Measurements from ENCODE around the gene S100A2. TPM values are rescaled to one million over a fixed set of nuclear protein-coding genes. Genes with fewer than 3 reads are reported as not detected.

S100A2 gene
- total RNA-seq, 4 donors from 2014 or later, result 1.3 to 6.5 TPM; not detected in 2

DNA sequence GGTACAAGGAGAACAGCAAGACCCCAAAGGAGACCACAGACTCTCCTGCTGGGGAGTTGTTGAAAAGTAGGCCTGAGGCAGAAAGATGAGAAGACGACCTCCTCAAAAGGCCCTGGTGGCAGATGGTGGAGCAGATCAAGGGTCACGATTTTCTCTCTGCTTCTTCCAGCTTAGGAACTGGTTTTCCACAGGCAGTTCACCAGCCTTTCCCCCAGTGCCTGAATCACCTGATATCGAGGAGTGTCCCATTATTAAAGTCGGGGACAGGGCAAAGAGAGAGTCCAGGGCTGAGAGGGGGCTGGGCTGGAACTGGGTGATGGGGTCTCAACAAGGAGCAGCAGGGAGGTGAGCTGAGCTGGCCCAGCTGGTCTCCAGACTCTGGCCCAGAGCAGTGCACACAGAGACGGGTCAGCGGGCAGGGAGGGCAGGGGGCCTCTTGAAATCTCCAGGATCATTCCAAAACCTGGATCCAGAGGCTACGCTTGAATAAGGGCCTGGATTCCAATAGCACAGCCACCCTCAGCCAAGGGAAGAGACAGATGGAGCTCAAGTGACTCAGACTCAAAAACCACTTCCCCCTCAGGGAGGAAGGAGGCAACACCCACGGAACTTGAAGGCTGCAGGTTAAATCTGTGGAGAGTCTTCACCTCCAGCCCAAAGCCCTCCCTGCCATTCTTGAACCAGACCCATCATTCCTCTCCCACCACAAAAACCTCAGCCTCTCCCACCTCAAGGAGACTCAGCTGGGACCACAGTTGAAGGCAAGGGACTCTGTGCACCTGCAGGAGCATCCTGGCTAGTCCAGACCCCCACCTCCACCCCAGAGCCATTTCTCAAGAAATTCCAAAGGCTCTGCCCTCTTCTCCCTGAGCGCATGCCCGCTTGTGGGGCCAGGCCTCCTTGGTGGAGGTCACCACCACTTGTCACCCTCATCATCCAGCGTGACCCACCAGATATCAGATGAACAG, 25.0 kb downstream of the S100A2 start, which contains the start of gene S100A5:
Gene S100A5 (minus strand): TSS at position 541 of the 968 bp plus-strand sequence. CDS start 743 bp downstream, outside the sequence.
- ATAC-seq (ENCODE audit: low FRiP score), result no peak
- no peak for DNase-seq (ENCODE audit: low spot score)
- TF ChIP-seq, protein P1, sequence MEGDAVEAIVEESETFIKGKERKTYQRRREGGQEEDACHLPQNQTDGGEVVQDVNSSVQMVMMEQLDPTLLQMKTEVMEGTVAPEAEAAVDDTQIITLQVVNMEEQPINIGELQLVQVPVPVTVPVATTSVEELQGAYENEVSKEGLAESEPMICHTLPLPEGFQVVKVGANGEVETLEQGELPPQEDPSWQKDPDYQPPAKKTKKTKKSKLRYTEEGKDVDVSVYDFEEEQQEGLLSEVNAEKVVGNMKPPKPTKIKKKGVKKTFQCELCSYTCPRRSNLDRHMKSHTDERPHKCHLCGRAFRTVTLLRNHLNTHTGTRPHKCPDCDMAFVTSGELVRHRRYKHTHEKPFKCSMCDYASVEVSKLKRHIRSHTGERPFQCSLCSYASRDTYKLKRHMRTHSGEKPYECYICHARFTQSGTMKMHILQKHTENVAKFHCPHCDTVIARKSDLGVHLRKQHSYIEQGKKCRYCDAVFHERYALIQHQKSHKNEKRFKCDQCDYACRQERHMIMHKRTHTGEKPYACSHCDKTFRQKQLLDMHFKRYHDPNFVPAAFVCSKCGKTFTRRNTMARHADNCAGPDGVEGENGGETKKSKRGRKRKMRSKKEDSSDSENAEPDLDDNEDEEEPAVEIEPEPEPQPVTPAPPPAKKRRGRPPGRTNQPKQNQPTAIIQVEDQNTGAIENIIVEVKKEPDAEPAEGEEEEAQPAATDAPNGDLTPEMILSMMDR (IDR thresholded peaks at IDR 0.05), result no peak

DNA sequence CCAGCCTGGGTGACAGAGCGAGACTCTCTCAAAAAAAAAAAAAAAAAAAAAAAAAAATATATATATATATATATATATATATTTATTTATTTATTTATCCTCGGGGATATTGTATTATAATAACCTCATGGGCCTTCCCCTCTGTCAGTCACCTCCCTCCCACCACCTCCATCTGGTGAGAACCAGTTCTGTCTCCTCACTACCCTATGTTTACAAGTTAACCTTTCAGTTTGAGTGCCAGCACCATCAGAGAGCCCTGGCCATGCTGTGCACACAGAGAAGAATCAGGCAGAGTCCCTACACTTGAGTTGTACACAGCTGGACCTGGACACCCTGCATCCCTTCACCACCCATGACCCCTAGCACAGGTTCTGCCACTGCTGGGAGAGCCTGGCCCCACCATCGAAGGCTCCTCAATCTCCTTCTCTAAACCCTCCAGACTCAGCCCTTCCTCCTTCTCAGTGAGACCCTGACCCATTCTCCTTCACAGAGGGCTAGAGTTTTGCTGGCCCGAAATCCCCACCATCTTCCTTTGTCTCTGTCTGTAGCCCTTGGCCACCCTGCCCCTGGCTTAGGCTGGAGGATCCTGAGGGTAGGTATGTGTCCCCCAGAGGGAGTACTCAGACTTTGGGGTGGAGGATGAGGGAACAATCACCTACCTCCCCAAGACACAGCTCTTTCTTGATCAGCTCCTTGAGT, 26.1 kb downstream of the S100A2 start:
- no peak for DNase-seq (ENCODE audit: low spot score)
- TF ChIP-seq, protein P1 (IDR thresholded peaks at IDR 0.05), result no peak
- ATAC-seq (ENCODE audit: low FRiP score), result no peak

DNA sequence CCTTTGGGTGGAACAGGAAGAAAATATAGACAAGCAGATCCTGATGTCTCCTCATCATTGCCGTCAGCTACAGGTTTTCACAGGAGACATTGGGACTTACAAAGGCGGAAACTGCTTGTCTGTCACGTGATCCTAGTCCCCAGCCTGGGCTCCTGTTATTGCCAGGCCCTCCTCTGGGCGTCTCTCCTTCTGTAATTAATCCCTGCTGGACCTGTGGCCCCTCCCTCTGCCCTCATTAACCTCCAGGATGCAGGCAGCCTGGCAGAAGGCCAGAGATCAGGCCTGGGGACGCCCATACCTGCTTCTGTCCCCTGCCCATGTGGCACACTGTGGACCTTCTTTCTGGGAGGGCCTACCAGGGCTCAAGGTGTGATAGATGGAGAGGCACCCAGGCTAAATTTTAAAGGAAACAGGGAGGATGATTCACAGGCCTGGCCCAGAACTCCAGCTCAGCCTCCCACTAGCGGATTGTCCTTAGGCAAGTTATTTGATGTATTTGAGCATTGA, 27.3 kb downstream of the S100A2 start:
- TF ChIP-seq, protein P1 (IDR thresholded peaks at IDR 0.05), result no peak
- DNase-seq (ENCODE audit: low spot score) (no peak), ATAC-seq (ENCODE audit: low FRiP score) (no peak)

DNA sequence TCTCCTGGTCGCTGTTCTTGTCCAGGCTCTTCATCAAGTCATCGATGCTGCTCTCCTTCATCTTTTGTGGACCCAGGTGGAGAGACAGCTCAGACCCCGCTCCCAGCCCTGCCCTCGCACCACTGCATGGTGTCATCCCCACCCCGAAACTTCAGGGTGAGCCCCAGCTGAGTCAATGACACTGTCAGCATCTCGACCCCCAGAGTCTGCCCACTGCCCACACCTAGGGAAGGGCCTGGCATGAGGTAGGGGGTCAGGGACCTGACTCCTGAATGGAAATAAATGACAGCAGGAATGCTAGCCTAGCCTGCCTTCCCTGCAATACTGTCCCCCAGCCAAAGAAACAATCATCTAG, 28.3 kb downstream of the S100A2 start:
- ATAC-seq (ENCODE audit: low FRiP score), result no peak
- TF ChIP-seq, protein P1 (IDR thresholded peaks at IDR 0.05), result no peak
- no peak for DNase-seq (ENCODE audit: low spot score)

DNA sequence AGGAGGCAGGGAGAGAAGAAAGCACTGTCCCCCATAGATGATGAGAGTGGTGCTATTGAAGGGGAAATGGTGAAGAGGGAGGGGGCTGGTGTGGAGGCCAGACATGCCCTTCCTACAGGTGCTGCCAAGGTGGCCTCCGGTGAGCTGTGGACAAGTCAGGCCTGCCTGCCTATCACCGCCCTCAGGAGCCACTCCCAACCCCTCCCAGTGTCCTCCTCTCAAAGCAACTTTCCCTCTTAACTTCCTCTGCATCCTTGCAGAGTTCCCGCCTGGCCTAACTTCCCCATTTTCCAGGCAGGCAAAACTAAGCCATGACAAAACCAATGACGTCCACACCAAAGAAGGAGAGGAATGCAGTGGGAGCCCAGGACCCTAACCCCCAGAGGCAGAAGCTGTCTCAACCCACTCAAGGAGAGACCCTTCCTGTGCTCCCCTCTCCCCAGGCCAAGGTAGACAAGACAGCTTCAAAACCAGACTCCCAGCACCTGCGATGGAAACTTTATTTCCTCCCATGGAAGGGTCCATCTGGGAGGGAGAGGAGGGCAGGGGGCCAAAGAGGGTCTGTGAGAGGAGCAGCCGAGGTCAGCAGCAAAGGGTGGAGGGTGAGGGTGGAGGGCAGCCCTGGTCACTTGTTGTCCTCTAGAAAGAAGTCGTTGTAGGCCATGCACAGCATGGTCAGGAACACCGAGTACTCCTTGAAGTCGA, 28.8 kb downstream of the S100A2 start:
- TF ChIP-seq, protein P1 (IDR thresholded peaks at IDR 0.05), result no peak
- ATAC-seq (ENCODE audit: low FRiP score) (no peak), DNase-seq (ENCODE audit: low spot score) (no peak)

DNA sequence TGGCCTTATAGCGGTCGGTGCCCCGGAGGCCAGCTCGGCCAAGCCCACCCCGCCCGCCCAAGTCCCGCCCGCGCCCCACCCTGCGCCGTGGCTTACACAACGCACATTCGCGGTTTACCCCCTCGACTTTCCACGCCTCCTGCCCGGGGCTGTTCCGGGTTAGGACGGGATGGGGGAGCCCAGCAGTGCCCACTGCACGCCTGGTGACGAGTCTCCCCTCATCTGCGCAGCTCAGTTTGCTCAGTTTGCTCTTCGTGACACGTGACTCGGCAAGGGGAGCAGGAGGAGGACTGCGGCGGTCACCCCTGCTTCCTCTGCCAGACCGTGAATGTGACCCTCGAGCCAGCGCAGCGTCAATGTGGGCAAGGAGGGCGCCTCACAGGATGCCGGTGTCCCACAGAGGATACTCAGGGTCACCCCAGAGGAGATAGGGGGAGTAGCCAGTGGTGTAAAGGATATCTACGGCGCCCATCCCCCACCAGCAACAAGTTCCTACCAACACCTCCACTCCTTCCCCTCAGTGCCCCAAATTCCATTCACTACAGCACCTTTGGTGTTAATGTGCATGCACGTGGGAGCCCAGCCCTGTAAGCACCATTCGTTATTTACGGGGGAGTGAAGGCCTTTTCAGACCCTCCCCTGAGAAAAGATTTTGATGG, 29.5 kb downstream of the S100A2 start:
- TF ChIP-seq, protein P1 (IDR thresholded peaks at IDR 0.05), result no peak
- DNase-seq (ENCODE audit: low spot score) (peak; percentile 60), ATAC-seq (ENCODE audit: low FRiP score) (peak; percentile 75)
